Tibial nerve (tissue), 4 donors: ENCODE results near the gene ODF2. TPM values are rescaled to one million over a fixed set of nuclear protein-coding genes. Genes with fewer than 3 reads are reported as not detected.

Experiments
- DNase-seq, 2 donors: peaks; one replicate each; pipeline ENCODE4 v3.0.0-alpha.2; 2019; ENCODE audit warnings: low spot score in 2 of 2
- H3K27ac ChIP-seq, 4 donors: fragments of 200-600 bp; sonication (generic) in 3 of 4; one replicate each; pipeline ENCODE4 v1.5.1; 2017 to 2019; ENCODE audit warnings: mild to moderate bottlenecking in 1 of 4
- H3K27me3 ChIP-seq, 2 donors: fragments of 200-600 bp; sonication (generic) in 1 of 2; one replicate each; pipeline versions ENCODE4 v1.5.1 to v1.6.0; 2017 to 2019
- H3K36me3 ChIP-seq, 3 donors: fragments of 200-600 bp; sonication (generic); one replicate each; pipeline ENCODE4 v1.5.1; 2018 to 2019
- H3K4me1 ChIP-seq, 4 donors: fragments of 200-600 bp; sonication (generic) in 3 of 4; one replicate each; pipeline ENCODE4 v1.5.1; 2017 to 2019
- H3K4me3 ChIP-seq, 4 donors: fragments of 200-600 bp; sonication (generic) in 3 of 4; one replicate each; pipeline ENCODE4 v1.5.1; 2017 to 2019; ENCODE audit warnings: mild to moderate bottlenecking in 1 of 4, moderate library complexity in 1 of 4
- H3K9me3 ChIP-seq, 4 donors: fragments of 200-600 bp; sonication (generic) in 3 of 4; one replicate each; pipeline ENCODE4 v1.5.1; 2017 to 2019
- EP300 ChIP-seq, 2 donors: sonication (generic); formaldehyde crosslinking; IDR thresholded peaks; one replicate each; pipeline ENCODE4 v1.6.1; 2017; ENCODE audit warnings: antibody characterized with exemption in 2 of 2, mild to moderate bottlenecking in 1 of 2
- POLR2A ChIP-seq, 2 donors: fragments of 450-650 bp; IDR thresholded peaks; one replicate each; pipeline ENCODE4 v1.6.1; 2017; ENCODE audit warnings: antibody characterized with exemption in 2 of 2, mild to moderate bottlenecking in 2 of 2, moderate library complexity in 2 of 2
- WGBS, 2 donors: methylation state at CpG; one replicate each; pipeline ENCODE4 v1.1.5; 2018; 5-methylcytosine and 5-hydroxymethylcytosine counted together
- small RNA-seq: library from RNA; depleted of rRNA; stranded (forward); fragments of <200 nt; gene quantifications from one replicate; pipeline ENCODE3, GENCODE V24; 2016
- total RNA-seq, 4 donors: library from RNA; depleted of rRNA; stranded (reverse); fragments of >200 nt; gene quantifications; one replicate each; pipeline ENCODE4 v1.1.0, GENCODE V29; 2016
- TF ChIP-seq, protein P1 (sequence below), 5 experiments: fragments of 200-600 bp in 3 of 5; fragments of 450-650 bp in 2 of 5; sonication (generic) in 3 of 5; IDR thresholded peaks; one replicate each; pipeline ENCODE4 v1.5.1; 2016 to 2019; ENCODE audit warnings: antibody characterized with exemption in 5 of 5, mild to moderate bottlenecking in 3 of 5, moderate library complexity in 2 of 5

ODF2 gene
- total RNA-seq, 4 donors from 2014 or later, result 23.2 to 32.7 (median 25.8) TPM

DNA sequence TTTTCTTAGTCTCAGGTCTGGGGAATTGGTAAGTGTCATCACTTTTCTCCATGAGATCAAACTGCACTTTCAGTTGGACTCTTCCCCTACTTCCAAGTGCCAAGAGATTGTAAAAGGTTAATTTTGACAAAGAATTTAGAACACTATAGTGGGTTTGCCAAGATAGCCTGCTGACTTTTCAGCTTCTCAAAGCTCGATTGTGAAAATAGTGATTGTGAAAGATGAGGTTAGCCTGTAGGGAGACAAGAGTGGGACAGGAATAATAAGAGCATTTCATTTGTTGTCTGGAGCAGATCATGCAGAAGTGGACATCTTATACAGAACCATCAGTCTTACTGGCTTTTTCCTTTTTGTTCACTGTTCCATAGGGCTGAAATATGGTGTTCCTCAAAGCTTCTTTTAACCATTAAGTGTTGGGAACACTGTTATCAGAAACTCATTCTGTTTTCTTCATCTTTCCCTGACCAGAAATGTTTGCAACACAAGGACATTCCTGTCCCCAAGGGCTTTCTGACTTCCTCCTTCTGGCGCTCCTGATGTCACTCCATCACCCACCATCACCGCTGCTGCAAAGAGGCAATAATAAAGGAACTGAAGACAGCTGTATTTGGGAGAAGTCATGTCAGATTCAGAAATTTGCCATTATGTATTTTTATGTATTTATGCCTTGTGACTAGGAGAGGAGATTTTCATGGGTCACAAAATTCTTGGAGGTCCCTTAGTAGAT lies 85.0 kb downstream of the ODF2 start:
- H3K9me3 ChIP-seq, result no peaks in the 10 kb centered on the region
- H3K27me3 ChIP-seq, result no peaks in the 10 kb centered on the region
- DNase-seq, result no peak
- H3K4me1 ChIP-seq, result peaks cover 0 to 8% (median 0%) of the 10 kb centered on the region in 4 donors
- H3K36me3 ChIP-seq, result peaks cover 0 to 79% (median 16%) of the 10 kb centered on the region in 3 donors
- no peak overlapping the region for H3K4me3 ChIP-seq
- H3K27ac ChIP-seq, result peak overlapping the region in 1 of 4 donors; percentile 31
- TF ChIP-seq, protein P1, sequence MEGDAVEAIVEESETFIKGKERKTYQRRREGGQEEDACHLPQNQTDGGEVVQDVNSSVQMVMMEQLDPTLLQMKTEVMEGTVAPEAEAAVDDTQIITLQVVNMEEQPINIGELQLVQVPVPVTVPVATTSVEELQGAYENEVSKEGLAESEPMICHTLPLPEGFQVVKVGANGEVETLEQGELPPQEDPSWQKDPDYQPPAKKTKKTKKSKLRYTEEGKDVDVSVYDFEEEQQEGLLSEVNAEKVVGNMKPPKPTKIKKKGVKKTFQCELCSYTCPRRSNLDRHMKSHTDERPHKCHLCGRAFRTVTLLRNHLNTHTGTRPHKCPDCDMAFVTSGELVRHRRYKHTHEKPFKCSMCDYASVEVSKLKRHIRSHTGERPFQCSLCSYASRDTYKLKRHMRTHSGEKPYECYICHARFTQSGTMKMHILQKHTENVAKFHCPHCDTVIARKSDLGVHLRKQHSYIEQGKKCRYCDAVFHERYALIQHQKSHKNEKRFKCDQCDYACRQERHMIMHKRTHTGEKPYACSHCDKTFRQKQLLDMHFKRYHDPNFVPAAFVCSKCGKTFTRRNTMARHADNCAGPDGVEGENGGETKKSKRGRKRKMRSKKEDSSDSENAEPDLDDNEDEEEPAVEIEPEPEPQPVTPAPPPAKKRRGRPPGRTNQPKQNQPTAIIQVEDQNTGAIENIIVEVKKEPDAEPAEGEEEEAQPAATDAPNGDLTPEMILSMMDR (IDR thresholded peaks at IDR 0.05), result no peak
- 37 to 45% methylated on average over 3 of the region's 3 CpGs for WGBS, 2 donors

DNA sequence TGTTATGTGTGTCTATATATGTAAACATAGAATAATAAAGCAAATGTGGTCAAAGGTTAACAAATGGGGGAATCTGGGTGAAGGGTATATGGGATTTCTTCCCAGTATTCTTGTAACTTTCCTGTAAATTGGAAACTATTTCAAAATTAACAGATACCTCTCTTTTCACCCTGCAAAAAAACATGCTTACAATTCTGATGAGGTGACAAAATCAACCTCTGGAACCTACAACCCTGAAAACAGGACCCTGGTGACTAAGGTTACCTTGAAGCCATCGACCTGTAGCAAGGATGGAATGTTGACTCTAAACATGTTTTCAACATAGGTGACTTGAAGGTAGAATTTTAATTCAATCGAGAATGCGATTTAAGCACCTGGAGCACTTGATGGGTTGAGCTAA lies 90.7 kb downstream of the ODF2 start:
- no peak overlapping the region for H3K27ac ChIP-seq
- no peak for DNase-seq
- H3K9me3 ChIP-seq, result no peaks in the 10 kb centered on the region
- H3K4me1 ChIP-seq, result peaks cover 0 to 25% (median 14%) of the 10 kb centered on the region in 4 donors
- no peaks in the 10 kb centered on the region for H3K27me3 ChIP-seq
- no peak overlapping the region for H3K4me3 ChIP-seq
- H3K36me3 ChIP-seq, result peaks cover 0 to 23% (median 0%) of the 10 kb centered on the region in 3 donors
- 79 to 90% methylated on average over 3 of the region's 3 CpGs for WGBS, 2 donors
- no peak for TF ChIP-seq EP300 (IDR thresholded peaks at IDR 0.05)

DNA sequence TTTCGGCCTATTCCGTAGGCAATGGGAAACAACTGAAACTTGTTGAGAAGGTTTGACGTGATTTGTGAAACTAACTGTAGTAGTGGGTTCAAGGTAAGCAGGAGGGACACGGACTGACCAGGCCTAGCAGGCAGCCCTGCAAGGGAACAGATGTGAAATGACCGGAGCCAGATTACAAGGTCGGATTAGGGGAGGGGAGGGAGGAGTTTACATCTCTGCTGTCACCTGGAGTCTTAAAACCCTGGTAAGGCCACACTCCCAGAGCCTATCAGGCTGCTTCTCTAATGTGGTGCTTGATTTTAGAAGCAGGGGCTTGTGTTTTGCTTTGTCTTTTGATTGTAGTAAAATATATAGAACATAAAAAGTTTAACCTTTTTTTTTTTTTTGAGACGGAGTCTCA lies 93.1 kb downstream of the ODF2 start:
- WGBS, 2 donors, result 88% methylated on average over 7 of the region's 7 CpGs
- no peak for DNase-seq
- H3K4me3 ChIP-seq, result no peak overlapping the region
- peak overlapping the region in 2 of 4 donors; percentile 58 to 92 for H3K27ac ChIP-seq
- no peaks in the 10 kb centered on the region for H3K9me3 ChIP-seq
- no peak for TF ChIP-seq EP300 (IDR thresholded peaks at IDR 0.05)
- TF ChIP-seq, protein P1 (IDR thresholded peaks at IDR 0.05), result no peak
- TF ChIP-seq POLR2A (IDR thresholded peaks at IDR 0.05), result no peak
- no peaks in the 10 kb centered on the region for H3K27me3 ChIP-seq
- H3K4me1 ChIP-seq, result peaks cover 0 to 31% (median 17%) of the 10 kb centered on the region in 4 donors
- H3K36me3 ChIP-seq, result no peaks in the 10 kb centered on the region

DNA sequence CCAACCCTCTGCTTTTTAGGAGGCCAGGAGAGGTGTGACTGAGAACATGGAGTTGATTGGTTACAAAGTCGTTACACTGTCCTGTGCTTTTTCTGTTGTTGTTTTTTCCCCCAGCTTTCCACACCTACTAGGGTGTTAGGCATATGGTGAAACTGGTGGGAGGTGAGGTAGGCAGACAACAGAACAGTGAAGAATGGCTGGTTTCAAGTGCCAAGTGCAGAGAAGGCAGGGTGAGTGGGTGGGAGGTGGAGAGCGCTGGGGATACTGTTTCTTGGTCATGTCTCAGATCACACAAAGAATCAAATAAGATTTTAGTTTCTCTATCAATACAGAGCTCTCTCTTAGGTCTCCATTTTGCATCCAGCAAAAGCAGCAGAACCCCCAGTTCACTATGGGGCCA lies 94.4 kb downstream of the ODF2 start:
- H3K4me1 ChIP-seq, result peaks cover 0 to 44% (median 30%) of the 10 kb centered on the region in 4 donors
- H3K9me3 ChIP-seq, result no peaks in the 10 kb centered on the region
- TF ChIP-seq, protein P1 (IDR thresholded peaks at IDR 0.05), result no peak
- TF ChIP-seq POLR2A (IDR thresholded peaks at IDR 0.05) (no peak), EP300 (IDR thresholded peaks at IDR 0.05) (no peak)
- no peaks in the 10 kb centered on the region for H3K36me3 ChIP-seq
- peak overlapping the region in 1 of 4 donors; percentile 82 for H3K4me3 ChIP-seq
- no peaks in the 10 kb centered on the region for H3K27me3 ChIP-seq
- DNase-seq, result no peak
- WGBS, 2 donors, result 29 to 38% methylated on average over 2 of the region's 2 CpGs
- H3K27ac ChIP-seq, result peak overlapping the region; percentile 92 to 97 (median 94)

Small RNAs within 50 kb of the gene (small RNA-seq; reads per million reads assigned to genes)
- gene RNU7-171P, result not detected

Other genes starting within 250 kb of the ODF2 start
- 100 to 1,000 TPM in 1 of 4 donors, 10 to 100 TPM in 3; 67.4 to 103 (median 91.9) TPM for gene GOLGA2, start 180.0 kb upstream of the ODF2 start, total RNA-seq
- gene SWI5, start 179.7 kb upstream of the ODF2 start, total RNA-seq, result 10 to 100 TPM; 27.5 to 39.8 (median 32.9) TPM
- 10 to 100 TPM in 1 of 4 donors, 1 to 10 TPM in 3; 7.2 to 18.3 (median 9.2) TPM for gene TRUB2, start 133.6 kb upstream of the ODF2 start, total RNA-seq
- 10 to 100 TPM; 50.5 to 71.7 (median 65.5) TPM for gene COQ4, start 133.2 kb upstream of the ODF2 start, total RNA-seq
- gene SLC27A4, start 115.5 kb upstream of the ODF2 start, total RNA-seq, result 10 to 100 TPM; 13.5 to 33.3 (median 18.0) TPM
- gene URM1, start 84.6 kb upstream of the ODF2 start, total RNA-seq, result 10 to 100 TPM; 18.1 to 25.5 (median 23.2) TPM
- gene CERCAM, start 35.1 kb upstream of the ODF2 start, total RNA-seq, result 10 to 100 TPM; 23.7 to 48.2 (median 31.6) TPM
- 10 to 100 TPM; 24.5 to 30.4 (median 28.8) TPM for gene GLE1, start 48.7 kb downstream of the ODF2 start, total RNA-seq
- gene SPTAN1, start 96.6 kb downstream of the ODF2 start, total RNA-seq, result 100 to 1,000 TPM; 491 to 540 (median 508) TPM
- gene DYNC2I2, start 200.8 kb downstream of the ODF2 start, total RNA-seq, result 100 to 1,000 TPM in 3 of 4 donors, 10 to 100 TPM in 1; 53.8 to 117 (median 111) TPM
- gene SET, start 233.2 kb downstream of the ODF2 start, total RNA-seq, result 100 to 1,000 TPM; 143 to 156 (median 145) TPM
- gene PKN3, start 246.5 kb downstream of the ODF2 start, total RNA-seq, result 10 to 100 TPM in 2 of 4 donors, 1 to 10 TPM in 2; 6.6 to 17.1 (median 8.9) TPM